Smooth muscle cell of the brain vasculature (primary cell): ENCODE measurements around the gene CTXN1.
A peak's percentile ranks its signal among the peaks of the same experiment; 100 is the strongest.
"Not testable (repeated sequence)": the region's sequence is repeated elsewhere in the genome, so short reads cannot be mapped to it uniquely, and the experiment has no call there.

Experiments
- DNase-seq: peaks from one replicate; pipeline ENCODE4 v3.0.0-alpha.2; 2012; ENCODE audit warnings: low read depth, low spot score

The CTXN1 gene

DNA sequence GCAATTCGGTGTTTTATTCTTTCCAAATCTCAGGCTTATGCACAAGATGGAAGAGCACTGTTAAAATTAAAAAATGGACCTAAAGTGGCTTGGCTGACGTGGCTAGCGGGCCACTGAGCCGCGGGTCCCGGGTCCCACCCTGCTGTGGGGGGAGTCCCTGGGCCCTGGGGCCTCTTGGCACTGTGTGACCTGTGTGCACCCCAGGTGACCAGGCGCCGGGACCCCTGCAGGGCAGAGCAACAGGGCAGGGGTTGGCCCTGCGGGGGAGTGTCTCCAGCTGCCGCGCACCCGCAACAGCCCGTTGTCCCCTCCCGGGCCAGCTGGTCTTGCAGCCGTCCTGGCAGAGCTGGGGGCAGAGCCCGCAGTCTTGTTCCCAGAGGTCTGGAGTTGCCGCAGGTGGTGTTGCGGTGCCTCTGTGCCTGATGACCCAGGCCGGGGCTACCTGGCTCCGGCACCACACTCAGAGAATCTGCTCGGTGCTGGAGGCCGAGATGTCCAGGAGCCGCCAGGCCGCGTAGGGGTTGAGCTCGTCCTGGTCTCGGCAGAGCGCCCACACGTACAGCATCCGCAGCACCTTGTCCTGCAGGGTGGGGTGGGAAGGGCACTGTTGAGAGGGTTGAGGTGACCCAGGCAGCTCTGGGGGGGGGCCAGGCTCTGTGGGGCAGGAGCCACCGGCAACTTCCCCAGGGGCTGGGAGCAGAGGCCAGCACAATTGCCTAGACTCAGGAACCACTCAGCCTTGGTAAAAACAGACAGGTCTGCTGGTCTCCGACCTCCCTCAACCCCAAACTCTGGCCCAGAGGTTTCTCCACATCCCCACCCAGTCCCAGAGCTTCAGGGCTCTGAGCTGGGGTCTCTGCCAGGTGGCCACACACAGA, 1.0 kb upstream of the CTXN1 start:
- DNase-seq: no peak

- no peak for DNase-seq
These were observed 624 bp downstream of the CTXN1 start for GRCh38 chr19:7925171-7925851.

DNA sequence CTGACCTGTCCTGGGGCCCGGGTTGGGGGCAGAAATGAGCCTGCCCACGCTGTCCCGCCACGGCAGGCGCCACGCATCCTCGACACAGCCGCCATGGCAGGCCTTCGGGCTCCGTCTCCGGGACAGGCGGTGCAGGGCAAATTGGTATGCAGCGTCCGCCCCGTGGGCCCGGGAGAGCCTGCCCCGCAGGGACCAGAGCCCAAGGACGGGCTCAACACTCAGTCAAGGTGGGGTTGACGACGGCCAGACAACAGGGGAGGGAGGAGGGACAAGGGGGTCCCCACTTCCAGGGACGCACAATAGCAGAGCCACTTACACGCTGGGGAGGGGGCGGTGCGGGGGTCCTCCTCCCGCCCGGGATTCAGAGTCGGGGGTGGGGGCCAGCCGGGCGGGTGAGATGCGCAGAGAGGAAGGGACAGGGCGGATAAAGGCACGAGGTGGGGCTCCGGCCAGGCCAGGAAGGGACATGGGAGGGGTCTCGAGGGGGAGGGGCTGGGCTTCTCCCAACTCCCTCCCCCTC, 1.2 kb downstream of the CTXN1 start:
- no peak for DNase-seq

DNA sequence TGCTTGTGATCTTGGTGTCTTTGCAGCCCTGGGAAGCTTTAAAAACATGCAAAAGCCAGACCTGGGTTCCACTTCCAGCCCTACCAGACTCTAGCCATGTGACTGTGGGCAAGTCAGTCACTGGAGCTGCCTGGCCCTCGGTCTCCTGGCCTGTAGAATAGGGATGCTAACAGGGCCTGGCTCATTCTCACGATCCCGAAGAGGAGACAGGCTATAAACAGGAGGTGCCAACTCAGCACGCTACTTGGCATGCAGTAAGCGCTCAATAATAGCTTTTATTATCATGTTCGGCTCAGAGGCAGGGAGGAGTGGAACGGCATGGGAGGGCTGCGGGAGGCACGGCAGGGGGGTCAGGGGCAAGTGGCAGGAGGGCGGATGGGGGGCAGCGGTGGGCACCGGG, 1.7 kb downstream of the CTXN1 start:
- no peak for DNase-seq

GRCh38 chr19:7923295-7924191, 2.4 kb downstream of the CTXN1 start:
- no peak for DNase-seq

GRCh38 chr19:7922836-7923195, 3.1 kb downstream of the CTXN1 start:
- no peak for DNase-seq

GRCh38 chr19:7921967-7922835, 3.7 kb downstream of the CTXN1 start:
- no peak for DNase-seq

- DNase-seq: no peak
These were observed 4.5 kb downstream of the CTXN1 start for GRCh38 chr19:7921302-7921966.

DNA sequence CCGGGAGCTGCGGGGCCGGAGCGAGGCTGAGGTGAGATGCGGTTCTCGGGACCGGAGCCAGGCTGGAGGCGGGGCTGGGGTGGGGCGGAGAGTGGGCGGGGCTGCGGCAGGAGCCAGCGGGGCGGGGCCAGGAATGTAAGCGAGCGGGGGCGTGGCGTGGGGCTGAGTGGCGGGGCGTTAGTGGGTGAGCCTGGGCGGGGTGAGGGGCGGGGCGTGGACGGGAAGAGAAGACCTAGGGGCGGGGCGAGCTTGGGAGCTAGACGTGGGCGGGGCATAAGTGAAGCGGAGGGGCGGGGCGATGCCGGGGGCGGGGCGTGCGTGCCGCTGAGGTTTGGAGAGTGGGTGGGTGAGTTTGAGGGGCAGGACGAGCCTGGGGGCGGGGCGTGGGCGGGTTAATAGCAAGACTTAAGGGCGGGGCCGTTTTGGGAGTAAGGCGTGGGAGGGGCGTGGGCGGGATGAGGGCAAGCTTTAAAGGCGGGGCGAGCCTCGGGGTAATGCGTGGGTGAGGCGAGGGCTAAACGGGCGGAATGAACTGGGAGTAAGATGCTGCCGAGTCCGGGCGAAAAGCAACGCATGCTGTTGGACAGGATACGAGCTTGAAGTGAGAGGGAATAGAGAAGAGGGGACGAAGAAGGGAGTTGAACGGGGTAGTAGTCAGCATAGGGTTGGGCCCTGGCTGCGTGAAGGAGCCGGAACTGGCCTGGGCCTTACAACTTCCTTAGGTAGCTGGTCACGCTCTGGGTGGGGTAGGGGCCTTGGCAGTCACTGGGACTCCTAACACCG, 5.2 kb downstream of the CTXN1 start:
- DNase-seq: peak; percentile 94

GRCh38 chr19:7919610-7920518, 6.1 kb downstream of the CTXN1 start, which contains the start of gene SNAPC2:
Gene SNAPC2, plus strand, starts transcription at chr19:7920338. Its CDS starts 29 bp downstream, at chr19:7920367.
- DNase-seq: peak; percentile 85

GRCh38 chr19:7918615-7919421, 7.1 kb downstream of the CTXN1 start:
- no peak for DNase-seq

- DNase-seq: not testable (repeated sequence)
These were observed 7.8 kb downstream of the CTXN1 start for GRCh38 chr19:7918062-7918614.

- DNase-seq: no peak
These were observed 8.5 kb downstream of the CTXN1 start for GRCh38 chr19:7917267-7918061.

DNA sequence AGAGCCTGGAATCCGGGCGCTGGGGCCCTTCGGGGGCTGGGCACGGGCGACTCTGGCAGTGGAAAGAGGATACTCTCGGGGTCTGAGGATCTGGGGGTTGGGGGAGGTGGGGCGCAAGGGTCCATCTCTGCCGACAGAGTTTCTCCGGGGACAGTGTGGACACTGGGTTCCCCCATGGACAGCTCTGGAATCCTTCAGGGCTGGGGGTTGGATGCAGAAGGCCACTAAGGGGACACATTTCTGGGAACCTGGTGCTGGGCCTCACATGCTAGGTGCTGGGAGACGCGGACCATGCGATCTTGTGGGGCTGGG, 9.0 kb downstream of the CTXN1 start:
- DNase-seq: no peak

DNA sequence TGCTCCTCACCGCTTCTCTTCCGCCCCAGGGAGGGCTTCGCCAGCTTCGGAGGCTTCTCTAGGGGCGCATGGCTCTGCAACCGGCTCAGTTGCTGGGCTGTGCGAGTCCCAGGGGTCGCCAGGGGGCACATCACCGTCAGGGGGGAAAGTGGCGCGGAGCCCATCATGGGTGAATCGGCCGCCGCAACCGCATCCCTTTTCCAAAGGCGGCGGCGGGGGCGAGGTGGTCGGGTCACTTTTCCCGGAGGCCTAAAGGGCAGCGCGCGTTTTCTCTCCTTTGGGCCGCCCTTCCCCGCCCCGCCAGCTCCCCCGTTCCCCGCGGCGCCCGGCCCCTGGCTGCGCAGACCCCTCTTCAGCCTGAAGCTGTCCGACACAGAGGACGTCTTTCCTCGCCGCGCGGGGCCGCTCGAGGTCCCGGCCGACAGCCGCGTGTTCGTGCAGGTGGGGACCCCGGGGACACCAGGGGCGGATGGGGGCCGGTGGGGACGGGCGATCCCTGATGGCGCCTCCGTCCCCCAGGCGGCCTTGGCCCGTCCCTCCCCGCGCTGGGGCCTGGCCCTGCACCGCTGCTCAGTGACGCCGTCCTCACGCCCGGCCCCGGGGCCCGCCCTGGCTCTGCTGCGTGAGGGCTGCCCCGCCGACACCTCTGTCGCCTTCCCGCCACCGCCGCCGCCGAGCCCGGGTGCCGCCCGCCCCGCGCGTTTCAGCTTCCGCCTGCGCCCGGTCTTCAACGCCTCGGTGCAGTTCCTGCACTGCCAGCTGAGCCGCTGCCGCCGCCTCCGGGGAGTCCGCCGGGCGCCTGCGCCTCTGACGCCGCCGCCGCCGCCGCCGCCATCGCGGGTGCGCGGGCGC, 9.6 kb downstream of the CTXN1 start:
- DNase-seq: no peak
